GM19395 (cell line): ENCODE results near the gene ADCY3.

Experiments
- ATAC-seq: cut with Tn5 transposase; IDR thresholded peaks from one replicate; pipeline ENCODE4 v1.9.1; 2021; ENCODE audit warnings: mild to moderate bottlenecking, moderate library complexity; ENCODE audit not compliant: unreplicated experiment

ADCY3 gene

GRCh38 chr2:24783641-24784040 lies 136.4 kb downstream of the ADCY3 start:
- ATAC-seq = no peak

GRCh38 chr2:24779116-24779515 lies 140.9 kb downstream of the ADCY3 start:
- ATAC-seq = no peak

- no peak for ATAC-seq
Measured at GRCh38 chr2:24774373-24774772, 145.7 kb downstream of the ADCY3 start.

GRCh38 chr2:24771764-24772586 lies 148.1 kb downstream of the ADCY3 start:
- no peak for ATAC-seq

- ATAC-seq = no peak
Measured at GRCh38 chr2:24771061-24771460, 149.0 kb downstream of the ADCY3 start.
